Measurements from ENCODE around the gene AP5M1. TPM values are rescaled to one million over a fixed set of nuclear protein-coding genes. Genes with fewer than 3 reads are reported as not detected.

The AP5M1 gene
- total and polyA plus RNA-seq, 10 of the 15 experiments (the other 5 are each of a cell fraction or from before 2014, with no cell fraction given) = 23.9 to 66.0 (median 38.4) TPM

- WGBS (ENCODE audit: insufficient coverage, insufficient replicate concordance, low lambda C conversion rate, missing lambda C conversion rate) = 0% methylated on average over 3 of the region's 3 CpGs
- DNase-seq (ENCODE audit: low read depth, low spot score) = peak; percentile 16
- H3K9me3 ChIP-seq (replicated peaks; ENCODE audit: control insufficient read depth, insufficient read depth, low read length) = no peaks in the 10 kb centered on the region
- no peaks in the 10 kb centered on the region; a peak in 3 of 4 replicates for H3K27me3 ChIP-seq (replicated peaks in 1 of 2; ENCODE audit: control insufficient read depth in 2 of 2, insufficient read depth in 2 of 2, low read length in 1 of 2)
- no peak overlapping the region for H2AFZ ChIP-seq (ENCODE audit: control insufficient read depth, low read depth, low read length)
- no TSS peak for BruUV-seq (replicated peaks)
- no peaks in the 10 kb centered on the region for H3K36me3 ChIP-seq (ENCODE audit: control insufficient read depth in 2 of 2, insufficient read depth in 2 of 2, low read length in 1 of 2)
- H4K20me1 ChIP-seq (ENCODE audit: control insufficient read depth, insufficient read depth) = no peaks in the 10 kb centered on the region
- no peak overlapping the region for H3K4me3 ChIP-seq
- no peak overlapping the region for H3K4me2 ChIP-seq (ENCODE audit: control insufficient read depth, insufficient read depth)
- FAIRE-seq = peak; percentile 95
- in situ Hi-C loops (cut with MboI) (loop anchor here (5.0 to 10.0 kb wide), 3 partner anchors 253 to 825 kb away; no protein-coding TSS in a partner anchor), intact Hi-C loops (cut with micrococcal nuclease; ENCODE audit: unreplicated experiment) (loop anchor here (1.0 to 10.0 kb wide), 4 partner anchors 250 to 826 kb away; no protein-coding TSS in a partner anchor)
- SMC1A ChIA-PET (ENCODE audit: uncharacterized antibody, unreplicated experiment) = interaction anchor here (1.1 to 1.2 kb wide), 2 partner anchors 25 to 827 kb away, joined by 3 to 6 read pairs; no protein-coding TSS in a partner anchor
- no peaks in the 10 kb centered on the region for H3K79me2 ChIP-seq (ENCODE audit: control insufficient read depth, insufficient read depth, low read length)
- CTCF ChIA-PET = interaction anchor here (0.7 to 3.3 kb wide), 14 partner anchors 8 to 843 kb away, joined by 3 to 46 read pairs (median 4); no protein-coding TSS in a partner anchor
- no peaks in the 10 kb centered on the region for H3K4me1 ChIP-seq (ENCODE audit: control insufficient read depth, insufficient read depth, low read length)
- RAD21 ChIA-PET (ENCODE audit: unreplicated experiment) = interaction anchor here (1.0 kb wide), 2 partner anchors 759 to 827 kb away, joined by 3 to 7 read pairs; no protein-coding TSS in a partner anchor
- peak; percentile 87 for ATAC-seq
- TF ChIP-seq MEF2B (IDR thresholded peaks at IDR 0.05; ENCODE audit: partially characterized antibody, poor library complexity, severe bottlenecking) = no peak
- peak; percentile 58; the same call in 1 of the 2 replicates for TF ChIP-seq SMC3 (IDR thresholded peaks at IDR 0.05; ENCODE audit: borderline replicate concordance, low read length)
- TF ChIP-seq FOS (IDR thresholded peaks at IDR 0.05; ENCODE audit: borderline replicate concordance, extremely low read depth, insufficient read length) = no peak
- TF ChIP-seq BHLHE40 (IDR thresholded peaks at IDR 0.05; ENCODE audit: borderline replicate concordance in 1 of 2, low read depth in 2 of 2, low read length in 1 of 2) = no peak
- peak; percentile 91 for TF ChIP-seq RAD21 (IDR thresholded peaks at IDR 0.05; ENCODE audit: insufficient read depth, low read depth, low read length)
- TF ChIP-seq, protein P1, sequence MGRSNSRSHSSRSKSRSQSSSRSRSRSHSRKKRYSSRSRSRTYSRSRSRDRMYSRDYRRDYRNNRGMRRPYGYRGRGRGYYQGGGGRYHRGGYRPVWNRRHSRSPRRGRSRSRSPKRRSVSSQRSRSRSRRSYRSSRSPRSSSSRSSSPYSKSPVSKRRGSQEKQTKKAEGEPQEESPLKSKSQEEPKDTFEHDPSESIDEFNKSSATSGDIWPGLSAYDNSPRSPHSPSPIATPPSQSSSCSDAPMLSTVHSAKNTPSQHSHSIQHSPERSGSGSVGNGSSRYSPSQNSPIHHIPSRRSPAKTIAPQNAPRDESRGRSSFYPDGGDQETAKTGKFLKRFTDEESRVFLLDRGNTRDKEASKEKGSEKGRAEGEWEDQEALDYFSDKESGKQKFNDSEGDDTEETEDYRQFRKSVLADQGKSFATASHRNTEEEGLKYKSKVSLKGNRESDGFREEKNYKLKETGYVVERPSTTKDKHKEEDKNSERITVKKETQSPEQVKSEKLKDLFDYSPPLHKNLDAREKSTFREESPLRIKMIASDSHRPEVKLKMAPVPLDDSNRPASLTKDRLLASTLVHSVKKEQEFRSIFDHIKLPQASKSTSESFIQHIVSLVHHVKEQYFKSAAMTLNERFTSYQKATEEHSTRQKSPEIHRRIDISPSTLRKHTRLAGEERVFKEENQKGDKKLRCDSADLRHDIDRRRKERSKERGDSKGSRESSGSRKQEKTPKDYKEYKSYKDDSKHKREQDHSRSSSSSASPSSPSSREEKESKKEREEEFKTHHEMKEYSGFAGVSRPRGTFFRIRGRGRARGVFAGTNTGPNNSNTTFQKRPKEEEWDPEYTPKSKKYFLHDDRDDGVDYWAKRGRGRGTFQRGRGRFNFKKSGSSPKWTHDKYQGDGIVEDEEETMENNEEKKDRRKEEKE (IDR thresholded peaks at IDR 0.05) = no peak
- no peak for TF ChIP-seq CBFB (IDR thresholded peaks at IDR 0.05; ENCODE audit: low read depth)
- no peak for TF ChIP-seq CBX3 (IDR thresholded peaks at IDR 0.05; ENCODE audit: borderline replicate concordance, low read depth)
- TF ChIP-seq SRF (IDR thresholded peaks at IDR 0.05; ENCODE audit: low read depth in 2 of 2, low read length in 2 of 2) = no peak
- TF ChIP-seq CTCF (IDR thresholded peaks at IDR 0.05 in 2 of 3, conservative IDR thresholded peaks at IDR 0.05 in 1 of 3; ENCODE audit: control insufficient read depth in 2 of 3, extremely low read depth in 1 of 3, insufficient read depth in 1 of 3, low read depth in 3 of 3, low read length in 3 of 3) = peak; percentile 70 to 90 (median 86)
- no peak for TF ChIP-seq ZNF384 (IDR thresholded peaks at IDR 0.05; ENCODE audit: borderline replicate concordance, low read depth, low read length)
- H3K27ac ChIP-seq (ENCODE audit: control insufficient read depth, insufficient read depth) = no peak overlapping the region
- H3K9ac ChIP-seq (ENCODE audit: control insufficient read depth, insufficient read depth, low read length) = no peak overlapping the region
- POLR2A ChIA-PET = no interaction called here
Observed at GRCh38 chr14:57317248-57317833, 48.6 kb downstream of the AP5M1 start.
